Stimulated activated CD4-positive, alpha-beta T cell treated with anti-CD3 and anti-CD28 coated beads, Interleukin-1b, Interleukin-23, amount 100 ng/mL, for 48 hours (primary cell): ENCODE results near the gene SLC8A3.
A peak's percentile ranks its signal among the peaks of the same experiment; 100 is the strongest.

ENCODE experiments used
- DNase-seq: peaks from one replicate; pipeline ENCODE4 v3.0.0-alpha.2; 2020

SLC8A3 gene

DNA sequence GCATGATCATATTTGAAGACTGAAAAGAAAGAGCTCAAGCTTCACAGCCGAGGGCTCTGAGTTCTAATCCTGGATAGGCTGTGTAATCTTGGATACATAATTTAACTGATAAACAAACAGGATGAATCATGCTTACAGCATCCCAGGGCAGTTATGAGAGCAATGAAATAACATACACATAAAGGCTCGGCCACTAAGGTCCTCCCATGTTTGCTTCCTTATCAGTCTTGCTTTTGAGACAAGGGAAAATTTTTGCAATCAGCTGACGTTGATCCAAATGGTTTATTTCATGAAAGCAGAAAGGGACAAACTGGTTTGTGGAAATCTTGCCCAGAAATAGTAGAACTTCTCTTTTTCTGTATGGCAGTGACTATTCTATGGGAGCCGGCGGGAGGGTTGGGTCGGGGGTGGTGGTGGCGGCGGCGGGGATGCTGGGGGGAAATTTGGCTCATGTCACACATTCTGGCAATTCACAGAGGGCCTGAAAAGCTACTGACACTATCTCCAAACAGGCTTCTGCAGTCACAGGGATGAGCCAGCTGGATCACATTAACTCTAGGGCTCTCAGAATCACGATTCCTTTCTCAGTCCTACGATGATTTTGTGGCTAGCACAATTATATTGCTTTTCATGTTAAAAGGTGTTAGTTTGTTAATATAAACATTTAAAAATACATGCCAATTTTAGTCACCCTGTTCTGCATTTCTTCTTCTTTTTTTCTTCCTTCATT, 124.5 kb downstream of the SLC8A3 start:
- no peak for DNase-seq

DNA sequence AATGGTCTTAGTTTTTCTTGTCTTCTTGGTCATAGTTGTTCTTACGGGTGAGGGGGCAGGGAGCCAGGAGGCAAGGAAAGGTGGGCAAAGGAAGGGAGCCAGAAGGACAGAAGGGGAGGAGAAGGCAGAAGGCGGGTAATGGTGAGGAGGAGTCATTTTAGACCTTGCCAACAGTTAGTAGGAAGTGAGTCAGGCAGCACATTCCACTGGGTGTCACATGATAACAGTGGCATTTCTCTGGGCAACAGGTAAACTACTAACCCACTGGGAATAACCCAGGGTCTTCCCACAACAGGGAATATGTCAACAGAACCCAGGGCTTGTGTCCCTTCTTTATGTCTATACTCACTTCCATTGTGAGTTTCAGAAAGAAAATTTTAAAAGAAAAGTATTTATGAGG, 127.6 kb downstream of the SLC8A3 start:
- no peak for DNase-seq

DNA sequence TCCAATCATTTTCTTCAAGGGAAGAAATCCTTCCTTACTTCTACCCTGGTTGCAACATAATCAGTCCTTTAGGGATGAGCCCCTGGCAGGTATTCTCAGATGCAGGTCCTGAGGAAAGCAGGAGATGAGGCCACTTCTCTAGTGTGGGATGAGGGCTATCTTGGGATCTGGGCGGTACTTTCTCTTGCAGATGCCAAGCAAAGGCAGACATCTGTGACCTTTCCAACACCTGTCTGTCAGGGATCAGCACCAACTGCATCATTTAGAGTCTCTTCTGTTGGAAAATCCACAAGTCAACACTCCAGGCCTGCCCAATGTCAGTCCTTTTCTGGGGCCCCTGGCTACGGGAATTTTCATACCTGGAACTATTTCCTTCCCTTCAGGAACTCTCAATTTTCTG, 129.2 kb downstream of the SLC8A3 start:
- no peak for DNase-seq

DNA sequence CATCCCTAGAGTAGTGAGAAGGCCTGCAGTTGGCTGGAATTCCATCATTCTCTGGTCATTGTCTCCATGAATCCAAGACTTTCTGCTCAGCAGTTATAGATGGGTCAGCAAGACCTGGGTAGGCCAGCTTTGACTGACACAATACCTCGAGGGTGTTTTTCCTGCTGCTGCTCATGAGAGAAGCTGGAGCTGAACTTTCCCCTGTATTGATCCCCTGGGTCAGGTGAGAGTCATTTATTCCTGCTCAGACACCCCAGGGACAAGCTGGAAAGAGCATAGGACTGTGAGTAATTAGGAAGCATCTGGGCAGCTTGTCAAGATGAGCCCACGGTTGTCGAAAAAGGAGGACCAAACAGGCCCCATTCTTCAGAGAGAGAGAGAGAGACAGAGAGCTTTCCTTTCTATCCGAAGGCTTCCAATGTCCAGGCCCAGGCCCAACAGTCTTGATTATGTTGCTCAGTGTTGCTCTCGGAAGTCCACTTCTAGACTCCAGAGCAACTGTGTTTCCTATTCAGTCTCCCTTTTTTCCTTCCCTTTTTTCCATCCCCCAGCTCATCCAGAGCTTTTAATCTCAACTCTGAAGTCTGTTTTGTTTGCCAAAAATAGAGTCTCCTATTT, 131.1 kb downstream of the SLC8A3 start:
- DNase-seq, result no peak

DNA sequence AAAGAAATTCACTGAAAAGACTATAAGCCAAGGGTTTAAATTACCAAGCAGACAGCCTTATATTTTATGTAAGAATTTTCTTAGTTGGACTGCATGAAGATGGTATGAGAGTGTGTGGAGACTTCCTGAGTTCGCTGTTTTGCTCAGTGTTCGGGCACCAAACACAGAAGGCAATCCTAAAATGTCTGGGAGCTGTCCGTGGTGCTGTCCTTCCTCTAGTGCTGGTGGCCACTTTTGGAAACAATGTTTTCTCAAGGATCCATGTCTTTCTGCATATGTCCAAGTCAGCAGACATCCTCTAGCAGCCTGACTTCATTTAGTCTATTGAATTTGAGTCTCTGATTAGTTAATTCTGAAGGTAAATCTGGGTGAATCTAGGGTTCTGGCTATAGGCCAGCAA, 135.8 kb downstream of the SLC8A3 start:
- no peak for DNase-seq

DNA sequence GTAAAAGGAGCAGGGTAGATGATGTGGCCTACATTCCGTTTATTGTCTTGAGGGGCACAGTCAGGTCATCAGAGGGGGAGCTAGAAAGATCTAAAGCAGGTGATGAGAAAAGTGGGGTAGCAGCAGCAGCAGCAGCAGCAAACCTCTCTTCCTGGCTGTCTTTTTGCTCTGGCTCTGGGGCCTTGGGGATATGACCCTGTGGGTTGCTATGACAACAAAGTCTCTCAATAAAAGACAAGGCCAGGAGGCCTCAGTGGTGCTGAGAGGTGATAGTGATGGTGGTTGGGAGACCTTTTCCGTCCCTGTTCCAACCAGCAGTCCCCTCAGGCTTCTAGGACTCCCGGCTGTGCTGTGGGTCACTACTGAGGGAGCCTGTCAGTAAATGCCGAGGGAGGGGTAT, 138.6 kb downstream of the SLC8A3 start:
- no peak for DNase-seq

DNA sequence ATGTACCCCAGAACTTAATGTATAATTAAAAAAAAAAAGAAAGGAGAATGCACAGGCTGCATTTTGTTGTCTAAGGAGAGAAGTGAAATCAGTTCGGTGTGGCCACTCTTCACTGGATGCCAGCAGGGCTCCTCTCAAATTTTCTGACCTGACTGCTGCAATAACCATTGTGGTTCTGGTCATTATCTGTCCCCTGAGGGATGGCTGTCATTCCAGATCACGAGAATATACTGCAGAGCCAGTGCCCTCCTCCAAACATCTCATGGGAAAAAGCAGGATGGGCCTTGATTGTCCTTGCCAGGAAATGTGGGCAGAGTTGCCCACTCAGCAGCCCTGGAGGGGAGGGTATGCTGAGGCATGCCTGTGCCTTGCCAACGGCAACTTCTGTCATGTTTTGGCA, 139.1 kb downstream of the SLC8A3 start:
- no peak for DNase-seq

DNA sequence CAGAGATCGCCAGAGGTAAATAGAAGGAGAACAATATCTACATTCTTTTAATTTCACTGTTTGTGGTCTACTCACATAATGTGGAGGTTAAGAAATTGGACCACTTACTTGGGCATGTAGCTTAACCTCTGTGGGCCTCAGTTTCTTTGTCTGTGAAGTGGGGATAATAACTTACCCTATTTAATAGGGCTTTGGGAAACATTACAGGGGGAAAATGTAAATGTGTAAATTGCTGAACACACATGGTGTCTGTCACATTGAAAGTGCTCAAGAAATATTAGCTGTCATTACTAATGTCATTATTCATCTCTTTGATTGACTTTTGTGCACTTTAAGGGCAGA, 140.5 kb downstream of the SLC8A3 start:
- DNase-seq, result no peak

DNA sequence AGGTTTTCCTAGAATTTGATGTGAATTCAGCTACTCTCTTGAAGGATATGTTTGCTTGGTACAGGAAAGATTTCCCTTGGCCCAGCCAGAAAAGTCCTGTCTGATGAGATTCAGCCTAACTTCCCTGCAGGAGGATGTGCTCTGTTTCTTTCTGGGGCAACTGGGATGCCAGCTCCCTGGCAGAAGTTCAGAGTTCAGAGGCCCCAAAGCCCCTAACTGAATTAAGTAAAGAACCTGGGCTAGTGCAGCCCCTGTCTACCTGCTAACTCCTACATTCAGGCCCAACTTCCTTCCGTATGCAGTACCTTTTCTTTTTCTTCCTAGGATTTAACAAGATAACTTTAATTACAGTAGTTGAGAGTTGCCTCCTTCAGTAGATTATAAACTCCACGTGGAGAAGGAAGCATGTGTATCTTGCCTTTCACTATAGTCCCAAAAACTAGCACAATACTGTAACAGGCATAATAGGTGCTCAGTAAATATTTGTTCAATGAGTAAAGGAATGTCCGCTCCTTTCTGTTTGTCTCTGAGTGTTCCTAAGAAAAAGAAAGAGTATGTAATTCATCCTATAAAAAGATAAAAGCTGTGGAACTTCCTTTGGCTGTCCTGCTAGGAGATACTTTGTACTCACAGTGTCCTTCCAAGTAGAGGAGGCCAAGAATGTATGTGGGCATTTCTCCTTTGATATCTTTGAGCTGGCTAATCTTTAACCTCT, 141.0 kb downstream of the SLC8A3 start:
- no peak for DNase-seq

DNA sequence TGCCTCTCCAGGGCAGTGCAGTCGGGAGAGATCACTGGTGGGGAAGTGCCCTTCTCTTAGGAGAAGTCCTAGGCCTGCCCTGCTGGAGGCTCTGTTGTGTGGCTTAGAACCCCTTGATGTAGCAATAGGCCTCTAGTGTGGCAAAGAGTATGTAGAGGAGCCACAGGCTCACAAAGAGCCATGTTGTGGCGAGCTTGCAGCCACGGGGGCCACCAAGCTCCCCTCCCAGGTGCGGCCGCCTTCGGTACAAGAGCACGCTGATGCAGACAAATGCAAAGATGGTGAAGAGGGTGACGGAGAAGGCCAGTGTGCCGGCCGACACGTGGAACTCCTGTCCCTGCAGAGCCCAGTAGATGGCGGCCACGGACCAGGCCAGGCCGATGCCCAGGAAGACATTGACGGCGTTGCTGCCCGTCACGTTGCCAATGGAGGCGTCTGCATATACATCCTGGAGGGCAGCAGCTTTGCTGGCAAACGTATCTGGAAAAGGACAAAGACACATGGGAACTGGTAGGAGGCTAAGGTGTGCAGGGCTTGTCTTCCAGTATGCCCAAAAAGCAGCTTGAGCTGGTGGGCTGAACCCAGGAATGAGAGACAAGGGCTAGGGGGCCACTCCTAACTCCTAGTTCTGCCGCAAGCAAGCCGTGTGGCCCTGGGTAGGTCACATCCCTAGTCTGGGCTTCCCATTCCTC, 142.8 kb downstream of the SLC8A3 start:
- DNase-seq, result peak; percentile 23

DNA sequence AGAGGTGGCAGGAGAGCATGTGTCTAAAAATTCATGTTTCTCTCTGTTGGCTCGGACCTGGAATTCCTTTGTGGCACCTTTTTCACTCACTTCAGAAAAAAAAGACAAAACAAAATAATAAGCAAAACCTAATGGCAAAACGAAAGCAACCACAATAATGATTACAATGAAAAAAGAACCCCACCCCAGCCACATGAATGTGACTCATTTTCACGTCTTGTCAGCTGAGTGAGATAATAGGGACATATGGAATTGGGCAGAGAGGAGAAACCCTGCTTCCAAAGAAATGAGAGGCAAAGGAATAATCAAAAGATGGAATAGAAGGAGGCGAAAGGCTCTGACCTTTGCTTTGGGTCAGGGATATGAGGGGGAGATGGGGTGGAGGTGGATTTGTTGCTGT, 143.4 kb downstream of the SLC8A3 start:
- DNase-seq, result no peak

DNA sequence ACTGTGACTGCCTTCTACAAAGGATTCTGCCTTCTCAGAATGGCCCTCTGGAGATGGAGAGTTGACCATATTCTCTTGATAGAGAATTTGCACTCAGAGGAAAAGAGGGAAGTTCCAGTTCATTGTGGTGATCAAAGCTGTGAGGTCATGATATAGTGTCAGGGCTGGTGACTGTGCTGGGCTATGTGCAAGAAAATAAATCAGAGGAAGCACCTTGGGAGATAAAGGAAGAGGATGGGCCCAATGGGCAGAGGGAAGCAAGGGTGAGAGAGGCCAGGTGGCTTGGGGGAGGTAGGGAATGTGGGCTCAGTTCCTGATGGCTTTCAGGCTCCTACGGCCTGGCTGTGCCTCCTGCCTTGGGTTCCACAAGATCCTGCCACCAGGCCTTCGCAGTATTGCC, 145.8 kb downstream of the SLC8A3 start:
- no peak for DNase-seq

DNA sequence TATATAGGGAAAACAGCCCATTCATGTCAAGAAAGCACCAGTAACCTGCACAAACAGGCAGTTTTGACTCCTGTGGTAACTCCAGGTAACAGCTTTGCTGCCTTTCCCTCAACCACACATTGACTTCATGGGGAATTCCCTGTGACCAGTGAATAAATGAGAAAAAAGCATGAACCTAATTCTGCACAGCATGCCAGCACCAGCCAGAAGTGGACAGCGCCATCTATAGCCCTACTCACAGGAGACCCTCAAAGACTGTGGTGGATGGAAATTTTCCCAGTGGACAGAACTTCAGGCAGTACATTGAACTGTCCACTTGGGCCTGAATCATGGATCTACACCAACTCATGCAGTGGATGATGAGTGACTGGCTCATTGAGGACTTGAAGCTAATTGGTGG, 152.1 kb downstream of the SLC8A3 start:
- DNase-seq, result no peak

DNA sequence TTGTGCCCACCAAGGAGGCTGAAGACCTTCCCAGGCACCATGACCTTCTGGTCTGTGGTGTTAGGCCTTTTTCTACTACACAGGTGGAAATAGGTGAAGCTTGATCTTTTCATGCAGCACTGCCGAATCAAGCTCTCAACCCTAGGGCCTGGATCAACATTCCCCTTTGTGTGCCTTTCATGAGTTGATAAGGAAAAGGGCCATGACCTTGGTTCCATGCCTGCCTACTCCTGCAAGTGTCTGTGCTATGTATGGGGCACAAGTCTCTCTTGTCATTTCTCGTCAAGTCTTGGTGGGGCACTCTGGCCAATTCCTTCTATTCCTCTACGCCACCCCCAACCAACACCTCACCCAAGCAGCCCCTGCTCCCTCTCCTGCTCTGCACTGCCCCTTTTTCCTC, 154.5 kb downstream of the SLC8A3 start:
- DNase-seq, result no peak

DNA sequence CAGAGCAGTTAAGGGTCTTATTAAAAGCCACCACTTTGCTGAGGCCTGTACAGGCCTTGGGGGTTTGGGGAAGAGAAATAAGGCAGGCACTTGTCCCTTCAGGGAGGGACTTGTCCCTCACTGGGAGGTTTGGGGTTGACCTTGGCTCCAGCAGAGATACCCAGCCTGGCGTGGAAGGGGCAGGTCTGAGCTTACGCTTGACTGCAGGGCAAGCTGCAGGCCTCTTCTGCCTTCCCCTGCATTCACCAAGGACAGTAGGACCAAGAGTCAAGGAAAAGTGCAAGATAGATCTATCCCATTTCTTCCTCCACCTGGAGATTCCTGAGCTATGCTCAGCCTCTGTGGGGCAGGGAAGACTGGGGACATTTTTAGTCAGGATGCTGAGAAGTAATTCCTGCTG, 155.2 kb downstream of the SLC8A3 start:
- no peak for DNase-seq

DNA sequence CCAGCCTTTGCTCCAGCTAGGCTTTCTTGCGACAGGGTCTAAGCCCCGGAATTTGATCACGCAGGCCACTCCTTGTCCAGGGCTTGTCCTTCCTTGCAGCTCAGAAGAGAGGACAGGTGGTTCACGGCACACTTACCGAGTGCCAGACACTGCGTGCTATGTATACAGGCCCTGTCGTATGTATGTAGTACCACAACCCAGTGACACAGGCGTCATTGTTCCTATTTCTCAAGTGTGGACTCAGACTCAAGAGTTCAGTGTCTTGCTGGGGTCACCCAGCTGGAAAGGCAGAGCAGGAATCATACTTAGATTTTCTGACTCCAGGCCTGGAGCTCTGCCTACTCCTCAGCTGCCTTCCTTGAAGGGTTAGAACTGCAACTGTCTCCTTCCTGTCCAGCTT, 155.6 kb downstream of the SLC8A3 start:
- no peak for DNase-seq

DNA sequence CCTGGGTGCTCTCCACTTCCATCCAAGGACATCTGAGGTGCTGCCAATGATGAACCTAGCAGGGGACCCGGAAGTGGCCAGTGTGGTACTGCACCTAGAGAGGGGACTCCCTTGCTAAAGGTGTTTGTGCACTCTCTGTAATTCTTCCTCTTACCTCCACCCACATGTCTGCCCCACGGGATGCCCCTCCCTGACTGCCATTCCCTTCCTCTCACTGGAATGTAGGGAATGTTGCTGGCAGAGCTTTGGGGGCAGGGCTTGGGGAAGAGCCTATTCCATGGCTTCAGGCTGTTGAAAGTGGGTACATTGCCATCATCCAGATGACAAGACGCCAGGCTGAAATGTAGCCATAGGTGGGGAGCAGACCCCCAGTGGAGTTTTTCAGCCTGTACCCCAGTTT, 156.3 kb downstream of the SLC8A3 start:
- no peak for DNase-seq

DNA sequence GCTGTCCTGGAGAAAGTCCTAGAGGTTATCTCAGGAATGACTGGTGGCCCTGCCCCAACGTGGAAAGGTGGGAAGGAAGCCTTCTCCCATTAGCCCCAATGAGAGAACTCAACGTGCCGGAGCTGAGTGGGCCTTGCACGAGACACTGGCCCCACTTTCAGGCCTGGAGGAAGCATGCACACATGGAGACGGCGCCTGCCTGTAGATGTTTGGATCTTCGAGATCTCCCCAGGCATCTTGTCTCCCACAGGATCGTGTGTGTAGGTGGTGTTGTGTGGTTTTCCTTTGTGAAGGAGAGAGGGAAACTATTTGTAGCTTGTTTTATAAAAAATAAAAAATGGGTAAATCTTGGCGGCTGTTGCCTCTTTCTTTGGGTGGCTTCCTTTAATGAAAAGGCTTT, 156.7 kb downstream of the SLC8A3 start:
- no peak for DNase-seq

DNA sequence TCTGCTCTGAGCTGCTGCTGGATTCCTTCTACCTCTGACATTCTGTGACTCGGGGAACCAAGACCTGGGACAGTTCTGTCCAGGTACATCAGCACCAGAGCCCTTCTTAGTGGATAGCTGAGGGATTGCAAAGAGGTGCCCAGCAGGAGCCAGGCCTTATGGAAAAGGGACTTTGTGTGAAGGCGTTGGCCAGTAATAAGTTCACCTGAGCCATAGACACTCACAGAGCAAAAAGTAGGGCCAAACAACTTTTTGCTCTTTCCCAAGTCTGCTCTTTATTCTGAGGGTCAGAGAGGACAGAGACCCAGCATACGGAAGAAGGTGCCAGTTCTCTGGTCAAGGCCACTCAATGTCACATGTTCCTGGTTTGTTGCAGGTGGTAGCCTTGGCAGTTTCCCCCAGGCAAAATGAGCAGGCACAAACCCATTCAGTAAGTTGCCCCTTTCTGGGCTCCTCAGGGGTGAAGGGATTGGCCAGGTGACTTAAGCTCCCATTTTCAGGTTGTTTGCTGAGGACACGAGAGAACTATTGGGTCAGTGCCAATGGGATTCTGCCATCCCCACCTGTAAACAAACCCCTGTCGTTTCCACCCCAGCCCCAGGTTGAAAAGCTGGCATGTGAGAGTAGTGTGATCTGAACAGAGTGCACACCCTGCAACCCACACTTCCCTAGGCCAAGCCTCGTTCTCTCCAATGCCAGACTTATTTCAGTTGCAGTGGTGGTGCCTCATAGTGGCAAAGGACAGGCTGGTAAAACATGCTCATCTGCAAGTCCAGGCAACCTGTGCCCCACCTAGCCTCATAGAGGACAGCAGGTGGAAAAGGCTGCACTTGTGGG, 159.2 kb downstream of the SLC8A3 start:
- DNase-seq, result no peak

DNA sequence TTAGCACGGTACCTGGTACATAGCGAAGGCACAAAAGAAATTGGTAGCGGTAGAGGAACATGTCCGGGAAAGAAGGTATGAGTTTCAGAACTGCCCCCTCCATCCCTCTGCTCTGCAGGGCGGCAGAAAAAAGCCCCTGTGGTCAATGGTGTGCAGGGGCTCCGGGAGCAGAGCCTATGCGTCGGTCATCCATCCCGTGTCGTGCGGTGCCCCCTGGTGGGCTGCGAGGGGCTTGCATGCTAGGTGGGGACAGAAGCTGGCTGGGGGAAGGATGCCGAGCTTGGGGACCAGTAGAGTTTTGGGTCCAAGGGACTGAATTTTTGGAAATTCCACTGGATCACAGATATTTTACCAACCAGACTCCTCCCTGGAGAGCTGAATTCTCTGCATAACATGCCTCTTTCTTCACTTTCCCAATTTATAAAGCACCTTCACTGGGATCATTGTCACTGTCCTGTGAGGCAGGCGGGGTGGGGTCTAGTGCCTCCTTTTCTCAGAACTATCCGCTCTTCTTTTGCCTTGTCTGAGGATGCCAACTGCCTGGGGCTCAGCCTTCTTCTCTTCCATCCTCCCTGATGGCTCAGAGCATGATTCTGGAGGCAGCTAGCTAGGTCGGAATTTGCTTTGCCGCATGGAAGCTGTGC, 160.8 kb downstream of the SLC8A3 start:
- peak; percentile 51 for DNase-seq

DNA sequence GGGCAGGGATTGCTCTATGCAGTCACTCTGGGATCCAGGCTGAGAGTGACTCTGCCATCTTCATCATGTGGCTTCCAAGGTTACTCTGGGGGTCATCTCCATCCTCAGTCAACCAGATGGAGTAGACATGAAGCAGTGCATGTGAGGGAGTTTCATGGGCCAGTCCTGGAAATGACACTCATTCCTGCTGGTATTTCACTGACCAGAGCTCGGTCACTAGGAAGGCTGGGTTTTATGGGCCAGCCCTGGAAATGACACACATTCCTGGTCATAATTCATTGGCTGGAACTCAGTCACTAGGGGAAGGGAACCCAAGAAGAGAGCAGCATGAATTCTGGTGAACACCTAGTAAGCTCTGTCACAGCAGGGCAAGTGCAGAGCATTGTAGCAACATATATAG, 164.9 kb downstream of the SLC8A3 start:
- DNase-seq, result no peak

DNA sequence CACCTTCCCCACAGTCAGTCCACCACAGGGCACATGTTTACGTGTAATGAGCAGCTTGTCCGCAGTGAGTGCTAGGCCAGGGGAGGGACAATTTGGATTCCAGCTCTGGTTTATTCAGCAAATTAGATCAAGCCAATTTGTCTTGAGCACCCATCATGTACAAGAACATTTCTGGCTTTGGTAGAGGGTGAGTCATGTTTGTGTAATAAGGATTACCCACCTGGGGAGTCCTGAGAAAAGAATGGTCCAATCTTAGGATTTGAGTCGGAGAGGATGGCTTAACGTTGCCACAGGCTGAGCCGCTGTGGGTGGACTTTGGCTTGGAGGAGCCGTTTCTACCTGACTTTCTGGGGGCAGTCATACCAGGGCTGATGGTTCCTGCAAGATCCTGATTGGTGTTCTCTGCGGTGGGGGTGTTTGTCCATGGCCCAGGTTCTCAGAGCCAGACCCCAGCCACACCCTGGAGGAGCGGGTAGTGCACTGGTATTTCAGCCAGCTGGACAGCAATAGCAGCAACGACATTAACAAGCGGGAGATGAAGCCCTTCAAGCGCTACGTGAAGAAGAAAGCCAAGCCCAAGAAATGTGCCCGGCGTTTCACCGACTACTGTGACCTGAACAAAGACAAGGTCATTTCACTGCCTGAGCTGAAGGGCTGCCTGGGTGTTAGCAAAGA, 165.8 kb downstream of the SLC8A3 start:
- no peak for DNase-seq
